SK-N-DZ (cell line): ENCODE data around the gene MCCC2.
"Not testable (repeated sequence)": the region's sequence is repeated elsewhere in the genome, so short reads cannot be mapped to it uniquely, and the experiment has no call there.

Source experiments
- DNase-seq: peaks from one replicate; pipeline ENCODE4 v3.0.0-alpha.2; 2015; ENCODE audit warnings: low spot score

Gene MCCC2

GRCh38 chr5:71597001-71597400 is 9.9 kb downstream of the MCCC2 start:
- DNase-seq: no peak

- no peak for DNase-seq
Observed at GRCh38 chr5:71600783-71601182, 13.6 kb downstream of the MCCC2 start.

GRCh38 chr5:71601222-71602026 is 14.3 kb downstream of the MCCC2 start:
- DNase-seq: peak; percentile 38

GRCh38 chr5:71609916-71610315 is 22.8 kb downstream of the MCCC2 start:
- DNase-seq: not testable (repeated sequence)

GRCh38 chr5:71615809-71616208 is 28.7 kb downstream of the MCCC2 start:
- no peak for DNase-seq

- DNase-seq: no peak
Observed at GRCh38 chr5:71620630-71621029, 33.5 kb downstream of the MCCC2 start.

GRCh38 chr5:71621268-71621667 is 34.1 kb downstream of the MCCC2 start:
- DNase-seq: no peak

GRCh38 chr5:71621741-71622140 is 34.6 kb downstream of the MCCC2 start:
- no peak for DNase-seq

- DNase-seq: no peak
Observed at GRCh38 chr5:71623221-71623794, 36.2 kb downstream of the MCCC2 start.

- DNase-seq: no peak
Observed at GRCh38 chr5:71629950-71630349, 42.8 kb downstream of the MCCC2 start.

- DNase-seq: no peak
Observed at GRCh38 chr5:71631070-71631469, 43.9 kb downstream of the MCCC2 start.

- no peak for DNase-seq
Observed at GRCh38 chr5:71632168-71632567, 45.0 kb downstream of the MCCC2 start.

GRCh38 chr5:71633255-71634155 is 46.4 kb downstream of the MCCC2 start:
- DNase-seq: no peak

- no peak for DNase-seq
Observed at GRCh38 chr5:71637133-71637532, 50.0 kb downstream of the MCCC2 start.

- no peak for DNase-seq
Observed at GRCh38 chr5:71640408-71640807, 53.3 kb downstream of the MCCC2 start.

GRCh38 chr5:71645030-71645429 is 57.9 kb downstream of the MCCC2 start:
- no peak for DNase-seq

- not testable (repeated sequence) for DNase-seq
Observed at GRCh38 chr5:71650940-71651339, 63.8 kb downstream of the MCCC2 start.

- no peak for DNase-seq
Observed at GRCh38 chr5:71651579-71651978, 64.4 kb downstream of the MCCC2 start.

GRCh38 chr5:71652349-71652748 is 65.2 kb downstream of the MCCC2 start:
- no peak for DNase-seq

- no peak for DNase-seq
Observed at GRCh38 chr5:71652803-71653543, 65.8 kb downstream of the MCCC2 start.

- DNase-seq: peak; percentile 11
Observed at GRCh38 chr5:71658916-71659662, 71.9 kb downstream of the MCCC2 start.
